Neural progenitor cell (in vitro differentiated cells): Measurements from ENCODE around the gene NPHP4.

Experiments used
- CTCF ChIP-seq: fragments of 200-600 bp; sonication (generic); IDR thresholded peaks from 2 replicates; pipeline ENCODE4 v1.5.1; 2017; ENCODE audit warnings: antibody characterized with exemption, mild to moderate bottlenecking
- EZH2 ChIP-seq: fragments of 200-600 bp; sonication (generic); IDR thresholded peaks from 2 replicates; pipeline ENCODE4 v1.6.1; 2017; ENCODE audit warnings: antibody characterized with exemption, mild to moderate bottlenecking, moderate library complexity
- EZH2phosphoT487 ChIP-seq: fragments of 200-600 bp; sonication (generic); IDR thresholded peaks from 2 replicates; pipeline ENCODE4 v1.6.1; 2017; ENCODE audit warnings: antibody characterized with exemption

- TF ChIP-seq CTCF (no peak), EZH2phosphoT487 (no peak), EZH2 (no peak)
Observed at GRCh38 chr1:5904551-5904950, 87.7 kb downstream of the NPHP4 start.
